Caco-2 (cell line): ENCODE data around the gene ARHGAP18. TPM values are rescaled to one million over a fixed set of nuclear protein-coding genes. Genes with fewer than 3 reads are reported as not detected.

Experiments used
- BruUV-seq: library from RNA; stranded (reverse); fragments of 400-500 nt; replicated peaks from 2 replicates; lab custom pipeline; 2021; lab: Mats Ljungman, UMichigan
- CTCF ChIA-PET: fragments of 300-600 bp; sonication (Branson Sonifier 250); formaldehyde crosslinking; loops from one replicate; lab custom pipeline; 2022; ENCODE audit warnings: antibody characterized with exemption; lab: Charles Lee
- POLR2A ChIA-PET: fragments of 300-600 bp; sonication (Branson Sonifier 250); formaldehyde crosslinking; loops from one replicate; lab custom pipeline; 2022; ENCODE audit warnings: antibody characterized with exemption; lab: Charles Lee
- DNase-seq, 2 experiments: peaks; one replicate each; pipeline versions ENCODE4 v3.0.0 to v3.0.0-alpha.2; 2020 to 2022
- H3K27me3 ChIP-seq: replicated peaks from 2 replicates; pipeline ENCODE4 v1.6.0; 2011; ENCODE audit warnings: low read length; ENCODE audit not compliant: control insufficient read depth, insufficient read depth
- H3K36me3 ChIP-seq: 2 replicates; pipeline ENCODE4 v1.5.1; 2011; ENCODE audit warnings: low read length; ENCODE audit not compliant: control insufficient read depth, insufficient read depth
- H3K4me1 ChIP-seq: fragments of 250-450 bp; sonication (Bioruptor Pico); 2 replicates; pipeline ENCODE4 v1.5.1; 2020; ENCODE audit warnings: mild to moderate bottlenecking
- H3K4me3 ChIP-seq: 2 replicates; pipeline ENCODE4 v1.5.1; 2011; ENCODE audit warnings: low read depth, mild to moderate bottlenecking, control low read depth, low read length
- H3K9me3 ChIP-seq: fragments of 250-450 bp; sonication (Bioruptor Pico); 2 replicates; pipeline ENCODE4 v1.5.1; 2020; ENCODE audit warnings: mild to moderate bottlenecking, moderate library complexity
- H3K27ac Mint-ChIP-seq: one replicate; pipeline ENCODE4 v1.8.0; 2022; ENCODE audit warnings: mixed read lengths; ENCODE audit not compliant: unreplicated experiment
- H3K27me3 Mint-ChIP-seq: one replicate; pipeline ENCODE4 v1.8.0; 2022; ENCODE audit warnings: mixed read lengths; ENCODE audit not compliant: insufficient read depth, unreplicated experiment
- H3K36me3 Mint-ChIP-seq: one replicate; pipeline ENCODE4 v1.8.0; 2022; ENCODE audit warnings: mild to moderate bottlenecking, mixed read lengths; ENCODE audit not compliant: insufficient read depth, unreplicated experiment
- H3K4me1 Mint-ChIP-seq: one replicate; pipeline ENCODE4 v1.8.0; 2022; ENCODE audit warnings: low read depth, mixed read lengths; ENCODE audit not compliant: unreplicated experiment
- H3K4me3 Mint-ChIP-seq: one replicate; pipeline ENCODE4 v1.8.0; 2022; ENCODE audit warnings: mild to moderate bottlenecking, moderate library complexity, mixed read lengths; ENCODE audit not compliant: unreplicated experiment
- H3K9me3 Mint-ChIP-seq: one replicate; pipeline ENCODE4 v1.8.0; 2022; ENCODE audit warnings: mixed read lengths; ENCODE audit not compliant: unreplicated experiment
- CTCF ChIP-seq, 2 experiments: fragments of 200-600 bp in 1 of 2; IDR thresholded peaks; 1 replicate in 1 of 2; 2 replicates in 1 of 2; pipeline versions ENCODE4 v1.5.1 to v1.8.0; 2011 to 2022; ENCODE audit warnings: antibody characterized with exemption in 1 of 2, control low read depth in 1 of 2, inconsistent platforms in 1 of 2, low read depth in 1 of 2, low read length in 1 of 2, mild to moderate bottlenecking in 1 of 2, moderate library complexity in 1 of 2; ENCODE audit not compliant: insufficient read depth in 1 of 2, severe bottlenecking in 1 of 2, unreplicated experiment in 1 of 2
- intact Hi-C: fragments of 100-400 bp; cut with micrococcal nuclease; formaldehyde crosslinking; loops from one replicate; pipeline ENCODE4 v1.10.0; 2022; ENCODE audit not compliant: unreplicated experiment
- total RNA-seq: library from RNA; stranded (reverse); gene quantifications from 2 replicates; pipeline ENCODE4 v1.2.3, GENCODE V29; 2022

Gene ARHGAP18
- total RNA-seq, 1 experiment from 2014 or later = 15.0 TPM

- Mint-ChIP-seq H3K27ac (no peak overlapping the region), H3K36me3 (no peaks in the 10 kb centered on the region), H3K27me3 (no peaks in the 10 kb centered on the region), H3K9me3 (no peaks in the 10 kb centered on the region), H3K4me3 (no peak overlapping the region), H3K4me1 (no peaks in the 10 kb centered on the region)
- no peak for DNase-seq
- Histone ChIP-seq H3K4me1 (no peaks in the 10 kb centered on the region), H3K4me3 (no peak overlapping the region), H3K36me3 (no peaks in the 10 kb centered on the region), H3K27me3 (no peaks in the 10 kb centered on the region), H3K9me3 (no peaks in the 10 kb centered on the region)
- ChIA-PET CTCF (no interaction called here), POLR2A (no interaction called here)
- intact Hi-C loops = no loop called here
- BruUV-seq = no TSS peak
- no peak for TF ChIP-seq CTCF (IDR thresholded peaks at IDR 0.05; ENCODE audit: insufficient read depth in 1 of 2, low read depth in 1 of 2, low read length in 1 of 2, severe bottlenecking in 1 of 2, unreplicated experiment in 1 of 2)
These were observed 44.8 kb upstream of the ARHGAP18 start for GRCh38 chr6:129754750-129755149.

- no peaks in the 10 kb centered on the region for H3K36me3 ChIP-seq
- no peak overlapping the region for H3K4me3 ChIP-seq
- H3K27me3 ChIP-seq = no peaks in the 10 kb centered on the region
- CTCF ChIA-PET = no interaction called here
- H3K9me3 ChIP-seq = no peaks in the 10 kb centered on the region
- POLR2A ChIA-PET = no interaction called here
- no peak for TF ChIP-seq CTCF (IDR thresholded peaks at IDR 0.05; ENCODE audit: insufficient read depth in 1 of 2, low read depth in 1 of 2, low read length in 1 of 2, severe bottlenecking in 1 of 2, unreplicated experiment in 1 of 2)
- no peak for DNase-seq
- no peak overlapping the region for H3K27ac Mint-ChIP-seq
- intact Hi-C loops = no loop called here
- H3K4me3 Mint-ChIP-seq = no peak overlapping the region
- H3K27me3 Mint-ChIP-seq = no peaks in the 10 kb centered on the region
- H3K4me1 Mint-ChIP-seq = no peaks in the 10 kb centered on the region
- no peaks in the 10 kb centered on the region for H3K36me3 Mint-ChIP-seq
- no TSS peak for BruUV-seq
- no peaks in the 10 kb centered on the region for H3K9me3 Mint-ChIP-seq
- no peaks in the 10 kb centered on the region for H3K4me1 ChIP-seq
These were observed 43.4 kb upstream of the ARHGAP18 start for GRCh38 chr6:129753422-129753821.

GRCh38 chr6:129751384-129751783 is 41.4 kb upstream of the ARHGAP18 start:
- H3K4me3 Mint-ChIP-seq = no peak overlapping the region
- BruUV-seq = no TSS peak
- ChIA-PET POLR2A (no interaction called here), CTCF (no interaction called here)
- Histone ChIP-seq H3K9me3 (no peaks in the 10 kb centered on the region), H3K4me1 (no peaks in the 10 kb centered on the region), H3K4me3 (no peak overlapping the region), H3K36me3 (no peaks in the 10 kb centered on the region), H3K27me3 (no peaks in the 10 kb centered on the region)
- no peaks in the 10 kb centered on the region for H3K4me1 Mint-ChIP-seq
- H3K9me3 Mint-ChIP-seq = no peaks in the 10 kb centered on the region
- no peak overlapping the region for H3K27ac Mint-ChIP-seq
- no peaks in the 10 kb centered on the region for H3K36me3 Mint-ChIP-seq
- H3K27me3 Mint-ChIP-seq = no peaks in the 10 kb centered on the region
- TF ChIP-seq CTCF (IDR thresholded peaks at IDR 0.05; ENCODE audit: insufficient read depth in 1 of 2, low read depth in 1 of 2, low read length in 1 of 2, severe bottlenecking in 1 of 2, unreplicated experiment in 1 of 2) = no peak
- intact Hi-C loops = loop anchor here (1.0 kb wide), 1 partner anchor 252 kb away; no protein-coding TSS in a partner anchor
- DNase-seq = no peak
